C4-2B (cell line): Measurements from ENCODE around the gene NLGN1.

Experiments used
- ZFX ChIP-seq: fragments of 450-650 bp; IDR thresholded peaks from 2 replicates; pipeline ENCODE4 v1.6.1; 2017
- TF ChIP-seq, protein P1 (sequence below): fragments of 450-650 bp; conservative IDR thresholded peaks from 2 replicates; pipeline ENCODE4 v1.5.1; 2017; ENCODE audit warnings: mild to moderate bottlenecking

DNA sequence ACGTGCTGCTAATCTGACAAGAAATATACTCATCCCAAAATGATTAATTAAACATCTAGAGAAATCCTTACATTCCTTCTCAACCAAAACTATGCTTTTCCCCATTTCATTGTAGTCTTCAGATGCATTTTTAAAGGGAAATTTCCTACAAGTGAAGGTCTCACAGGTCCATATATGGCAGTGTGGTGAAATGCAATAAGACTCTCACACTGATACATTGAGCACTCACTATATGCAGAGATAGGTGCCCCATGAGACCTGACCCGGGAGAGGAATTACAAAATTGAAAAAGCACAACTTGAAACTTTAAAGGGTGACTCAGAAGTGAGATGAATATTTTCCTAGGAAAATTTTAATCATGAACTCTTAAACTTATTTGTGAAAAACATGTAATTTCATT lies 832.4 kb downstream of the NLGN1 start:
- TF ChIP-seq, protein P1, sequence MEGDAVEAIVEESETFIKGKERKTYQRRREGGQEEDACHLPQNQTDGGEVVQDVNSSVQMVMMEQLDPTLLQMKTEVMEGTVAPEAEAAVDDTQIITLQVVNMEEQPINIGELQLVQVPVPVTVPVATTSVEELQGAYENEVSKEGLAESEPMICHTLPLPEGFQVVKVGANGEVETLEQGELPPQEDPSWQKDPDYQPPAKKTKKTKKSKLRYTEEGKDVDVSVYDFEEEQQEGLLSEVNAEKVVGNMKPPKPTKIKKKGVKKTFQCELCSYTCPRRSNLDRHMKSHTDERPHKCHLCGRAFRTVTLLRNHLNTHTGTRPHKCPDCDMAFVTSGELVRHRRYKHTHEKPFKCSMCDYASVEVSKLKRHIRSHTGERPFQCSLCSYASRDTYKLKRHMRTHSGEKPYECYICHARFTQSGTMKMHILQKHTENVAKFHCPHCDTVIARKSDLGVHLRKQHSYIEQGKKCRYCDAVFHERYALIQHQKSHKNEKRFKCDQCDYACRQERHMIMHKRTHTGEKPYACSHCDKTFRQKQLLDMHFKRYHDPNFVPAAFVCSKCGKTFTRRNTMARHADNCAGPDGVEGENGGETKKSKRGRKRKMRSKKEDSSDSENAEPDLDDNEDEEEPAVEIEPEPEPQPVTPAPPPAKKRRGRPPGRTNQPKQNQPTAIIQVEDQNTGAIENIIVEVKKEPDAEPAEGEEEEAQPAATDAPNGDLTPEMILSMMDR = no peak
- no peak for TF ChIP-seq ZFX
